ENCODE data around the gene PIP5K1C.

Gene PIP5K1C

DNA sequence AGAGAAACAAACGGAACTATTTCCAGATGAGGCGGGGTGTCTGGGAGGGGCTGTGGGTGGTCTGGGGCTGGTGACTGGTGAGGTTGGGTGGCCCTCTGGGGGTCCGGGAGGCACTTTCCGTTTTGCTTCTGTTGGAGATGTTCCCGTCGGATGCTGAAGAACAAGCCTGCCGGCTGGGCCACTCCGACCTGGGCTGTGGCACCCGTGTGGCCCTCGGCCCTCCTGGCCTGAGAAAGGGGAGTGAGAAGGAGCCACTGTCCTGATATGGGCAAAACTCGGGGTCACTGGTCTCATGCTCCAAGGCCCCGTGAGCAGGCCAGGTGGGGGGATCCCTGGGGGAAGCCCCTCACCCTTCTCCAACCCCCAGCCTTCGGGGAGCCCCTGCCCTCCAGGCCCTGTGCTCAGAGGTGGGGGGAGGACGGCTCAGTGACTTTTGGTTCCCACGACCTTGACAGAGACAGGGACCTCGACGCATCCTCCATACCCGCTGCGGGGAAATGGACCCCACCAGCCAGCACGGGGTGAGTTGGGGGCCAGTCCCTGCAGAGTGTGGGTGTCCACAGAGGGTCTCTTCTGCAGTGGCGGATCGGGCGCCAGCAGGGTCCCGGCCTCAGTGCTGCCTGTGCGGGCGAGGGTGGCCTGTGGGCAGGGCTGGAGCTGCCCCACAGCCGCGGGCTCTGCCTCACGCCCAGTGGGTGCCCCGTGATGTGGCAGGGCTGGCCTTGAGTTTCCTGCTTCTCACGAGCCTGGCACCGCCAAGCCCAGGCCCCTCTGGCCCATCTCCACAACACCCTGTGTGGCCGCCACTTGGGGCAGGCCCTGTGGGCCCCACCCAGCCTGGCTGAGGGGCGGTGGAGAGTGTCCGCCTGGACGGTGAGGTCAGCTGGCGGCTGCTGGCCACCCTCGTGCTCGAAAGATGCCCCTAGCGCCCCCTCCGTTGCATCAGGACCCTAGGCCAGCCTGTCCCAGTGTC, 89.2 kb downstream of the PIP5K1C start:
- no peak for DNase-seq (ENCODE audit: low spot score)

DNA sequence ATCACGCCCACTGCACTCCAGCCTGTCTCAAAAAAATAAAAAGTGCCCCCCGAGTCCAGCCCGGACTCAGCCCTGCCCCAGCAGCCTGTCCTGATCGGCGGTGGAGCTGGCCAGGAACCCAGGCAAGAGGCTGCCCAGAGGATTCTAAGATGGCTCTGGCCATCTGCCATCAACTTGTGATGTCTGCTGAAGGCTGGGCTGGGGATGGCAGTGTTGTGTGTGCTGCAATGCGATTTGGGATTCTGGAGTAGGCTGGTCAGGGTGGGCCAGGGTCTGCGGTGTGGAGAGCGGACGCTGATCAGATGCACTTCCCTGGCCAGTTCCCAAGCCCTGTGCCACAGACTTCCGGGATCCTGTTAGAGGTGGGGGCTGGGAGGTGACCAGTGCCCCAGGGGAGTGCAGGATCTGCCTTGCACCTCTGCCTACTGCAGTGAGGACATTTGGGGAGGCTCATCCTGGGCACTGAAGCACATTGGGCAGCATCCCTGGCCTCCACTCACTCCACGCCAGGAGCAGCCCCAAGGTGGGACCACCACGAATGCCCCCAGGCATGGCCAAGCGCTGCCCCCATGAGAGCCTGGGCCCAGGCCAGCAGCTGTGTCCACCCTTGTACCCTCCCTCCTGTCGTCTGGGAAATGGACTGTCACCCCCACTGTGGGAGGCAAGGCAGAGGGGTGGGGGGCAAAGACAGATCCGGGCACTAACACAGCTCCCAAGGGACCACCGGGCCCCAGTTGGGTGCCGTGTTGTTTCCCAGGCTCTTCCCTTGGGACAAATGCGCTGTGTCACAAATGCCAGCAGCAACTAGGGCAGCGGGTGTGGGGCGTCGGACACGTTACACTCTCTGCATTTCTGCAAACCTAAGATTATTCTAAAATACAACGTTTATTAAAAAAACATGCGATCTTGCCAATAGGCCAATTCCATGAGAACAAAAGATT, 90.2 kb downstream of the PIP5K1C start:
- DNase-seq (ENCODE audit: low spot score), result no peak

DNA sequence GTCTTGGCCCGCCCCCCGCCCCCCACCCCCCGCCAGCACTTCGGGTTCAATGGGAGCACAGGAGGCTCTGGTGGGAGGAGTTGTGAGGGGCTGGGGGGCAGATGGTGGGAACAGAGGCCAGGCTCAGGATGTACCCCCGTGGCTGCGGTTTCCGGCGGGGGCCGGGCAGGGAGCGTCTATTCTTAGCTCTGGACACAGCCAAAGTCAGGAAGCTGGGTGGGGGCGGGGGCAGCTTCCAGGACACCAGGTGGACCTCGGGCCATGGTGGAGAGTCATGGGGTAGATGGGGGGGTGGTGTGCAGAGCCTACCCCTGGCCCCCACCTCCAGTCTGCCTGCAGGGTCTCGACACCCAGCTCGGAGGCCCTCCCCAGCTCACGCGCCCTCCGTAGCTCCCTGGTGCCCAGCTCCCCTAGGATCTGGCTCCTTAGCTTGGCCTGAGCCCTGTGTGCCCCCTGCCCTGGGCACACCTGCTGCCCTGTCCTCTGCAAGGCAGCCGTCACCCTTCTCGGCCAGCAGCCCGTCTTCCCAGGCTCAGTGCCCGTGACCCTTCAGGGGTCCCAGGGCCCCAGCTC, 91.4 kb downstream of the PIP5K1C start:
- no peak for DNase-seq (ENCODE audit: low spot score)

DNA sequence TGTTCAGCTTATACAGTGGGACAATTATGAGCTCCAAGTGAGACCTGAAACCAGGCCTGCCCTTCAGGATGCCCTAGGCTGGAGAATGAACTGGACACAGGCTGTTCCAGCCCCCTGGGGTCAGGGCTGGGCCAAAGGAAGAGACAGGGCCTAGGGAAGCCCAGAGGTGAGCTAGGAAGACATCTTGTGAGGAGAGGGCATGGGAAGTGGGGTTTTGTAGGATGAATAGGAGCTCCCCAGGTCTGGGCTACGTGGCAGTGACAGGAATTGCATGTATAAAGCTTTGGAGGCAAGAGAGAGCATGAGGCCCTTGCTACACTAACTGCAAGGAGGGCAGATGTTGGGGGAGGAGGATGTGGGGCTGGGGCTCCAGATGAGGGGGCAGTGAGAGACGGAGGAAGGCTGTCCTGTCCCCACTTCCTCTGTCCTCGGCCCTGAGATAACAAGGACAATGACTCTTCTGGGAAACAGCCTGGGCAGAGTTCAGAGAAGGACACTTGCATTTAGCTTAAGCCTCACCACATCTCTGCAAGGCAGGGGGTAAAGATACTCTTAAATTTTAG, 92.1 kb downstream of the PIP5K1C start:
- no peak for DNase-seq (ENCODE audit: low spot score)

DNA sequence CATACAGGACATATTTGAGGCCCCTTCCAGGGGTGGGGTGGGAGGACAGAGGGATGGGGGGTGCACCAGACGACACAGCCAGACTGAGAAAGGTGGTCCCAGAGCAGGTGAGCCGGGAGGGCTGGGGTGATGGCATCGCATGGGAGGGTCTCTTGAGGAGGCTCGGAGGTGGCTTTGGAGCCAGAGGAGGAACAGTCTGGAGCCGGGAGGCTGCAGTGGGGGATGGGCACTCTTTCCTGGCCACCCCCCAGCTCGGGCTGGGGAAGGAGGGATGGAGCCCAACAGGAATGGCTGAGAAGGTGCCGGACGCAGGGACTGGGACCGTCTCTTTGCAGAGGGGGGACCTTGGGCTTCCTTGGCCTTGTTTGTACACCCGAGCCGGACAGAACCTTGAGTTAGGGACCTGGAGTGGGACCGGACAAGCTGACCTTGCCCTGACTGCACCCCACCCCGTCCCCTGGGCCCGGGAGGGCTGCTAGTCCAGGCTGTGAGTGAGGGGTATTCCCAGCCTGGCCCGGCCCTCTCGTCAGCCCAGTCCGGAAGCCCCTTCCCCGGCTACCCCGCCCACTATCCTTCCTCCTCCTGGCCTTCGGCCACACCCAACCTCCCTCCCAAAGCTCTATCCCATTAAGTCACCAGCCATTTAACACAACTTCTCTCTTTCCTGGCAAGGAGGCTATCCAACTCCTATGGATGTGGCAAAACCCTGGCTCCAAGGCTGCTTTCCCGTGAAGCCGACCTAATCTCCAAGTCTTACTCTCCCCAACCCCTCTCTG, 92.8 kb downstream of the PIP5K1C start:
- DNase-seq (ENCODE audit: low spot score), result peak; percentile 77

DNA sequence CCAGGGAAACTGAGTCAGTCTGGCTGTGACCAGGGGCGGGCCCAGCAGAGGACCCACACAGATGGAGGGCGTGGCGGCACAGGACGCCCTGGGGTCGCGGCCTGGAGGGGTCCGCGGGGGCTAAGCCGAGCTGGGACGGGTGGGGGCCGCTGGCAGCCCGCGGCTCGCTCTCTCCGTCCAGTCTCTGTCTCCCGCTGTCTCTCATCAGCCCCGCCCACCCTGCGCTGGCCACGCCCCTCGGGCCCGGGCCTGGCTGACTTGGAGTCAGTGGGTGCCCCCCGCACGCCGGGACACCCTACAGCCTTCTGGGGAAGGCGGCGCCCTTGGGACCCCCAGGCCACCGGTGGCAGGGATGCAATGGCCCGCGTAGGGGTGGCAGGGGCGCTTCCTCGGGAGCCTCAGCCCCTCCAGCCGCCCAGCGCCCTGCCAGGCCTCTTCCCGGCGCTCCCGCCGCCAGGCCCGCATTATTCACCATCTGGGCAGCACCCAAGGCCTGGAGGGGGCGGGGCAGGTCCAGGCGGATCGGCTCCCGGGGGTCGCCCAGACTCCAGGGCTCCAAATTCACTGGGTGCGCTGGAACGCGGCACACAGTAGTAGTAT, 93.5 kb downstream of the PIP5K1C start, which contains the start of gene TBXA2R:
Gene TBXA2R, minus strand, starts transcription at position 186 of the 600 bp plus-strand sequence. CDS start 6,241 bp downstream, outside the sequence.
- peak; percentile 90 for DNase-seq (ENCODE audit: low spot score)

DNA sequence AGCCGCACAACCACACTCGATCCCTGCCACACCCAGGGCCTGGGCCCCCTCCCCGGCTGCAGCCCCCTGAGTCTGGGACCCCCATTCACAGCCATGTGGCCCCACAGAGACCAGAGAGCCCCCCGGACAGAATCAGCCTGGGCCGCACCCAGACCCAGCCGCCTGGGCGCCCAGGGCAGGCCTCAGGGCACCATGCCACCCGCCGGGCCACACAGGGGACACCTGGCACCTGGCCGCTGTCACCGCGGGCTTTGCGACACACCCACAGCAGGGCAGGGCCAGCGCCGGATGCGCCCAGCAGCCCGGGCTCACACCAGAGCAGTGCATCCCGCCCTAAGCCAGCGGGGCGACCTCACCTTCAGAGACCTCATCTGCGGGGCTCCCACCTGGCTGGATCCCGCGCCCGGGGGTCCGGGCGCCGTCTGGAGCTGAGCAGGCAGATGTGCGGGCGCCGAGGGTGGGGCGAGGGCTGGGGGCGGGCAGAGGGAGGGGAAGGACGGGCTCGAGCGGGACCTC, 94.0 kb downstream of the PIP5K1C start:
- peak; percentile 76 for DNase-seq (ENCODE audit: low spot score)

DNA sequence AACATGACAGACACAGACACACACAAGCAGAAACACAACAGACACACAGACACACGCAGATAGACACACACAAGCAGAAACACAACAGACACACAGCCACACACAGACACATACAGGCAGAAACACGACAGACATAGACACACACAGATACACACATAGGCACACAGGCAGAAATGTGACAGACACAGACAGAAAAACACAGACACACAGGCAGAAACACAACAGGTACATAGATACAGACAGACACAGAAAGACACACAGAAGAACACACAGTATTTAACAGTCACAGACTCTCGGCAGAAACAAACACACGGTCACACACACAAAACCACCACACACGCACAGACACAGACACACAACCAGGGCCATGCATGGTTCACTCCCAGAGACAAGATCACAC, 94.5 kb downstream of the PIP5K1C start:
- DNase-seq (ENCODE audit: low spot score), result no peak

DNA sequence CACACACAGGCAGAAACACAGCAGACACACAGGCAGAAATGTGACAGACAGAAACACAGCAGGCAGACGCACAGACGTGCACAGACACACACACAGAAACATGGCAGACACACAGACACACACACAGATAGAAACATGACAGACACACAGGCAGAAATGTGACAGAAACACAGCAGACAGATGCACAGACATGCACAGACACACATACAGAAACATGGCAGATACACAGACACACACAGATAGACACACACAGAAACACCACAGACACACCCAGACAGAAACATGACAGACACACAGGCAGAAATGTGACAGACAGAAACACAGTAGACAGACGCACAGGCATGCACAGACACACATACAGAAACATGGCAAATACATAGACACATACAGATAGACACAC, 94.9 kb downstream of the PIP5K1C start:
- DNase-seq (ENCODE audit: low spot score), result no peak

DNA sequence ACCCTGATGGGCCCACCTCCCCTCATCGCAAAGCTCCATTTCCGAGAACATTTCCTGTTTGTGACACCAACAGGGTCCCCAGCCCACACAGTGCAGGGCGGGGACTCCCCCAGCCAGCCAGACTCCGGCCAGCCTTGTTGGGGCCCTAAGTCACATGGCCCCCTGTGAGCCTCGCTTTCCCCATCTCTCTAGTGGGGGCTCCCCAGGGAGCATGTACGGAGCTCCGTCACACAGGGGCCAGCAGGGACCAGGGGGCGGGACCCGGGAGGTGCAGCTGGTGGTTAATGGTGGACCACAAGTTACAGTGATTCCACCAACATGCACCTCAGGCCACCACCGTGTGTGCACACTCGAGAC, 95.3 kb downstream of the PIP5K1C start:
- no peak for DNase-seq (ENCODE audit: low spot score)

DNA sequence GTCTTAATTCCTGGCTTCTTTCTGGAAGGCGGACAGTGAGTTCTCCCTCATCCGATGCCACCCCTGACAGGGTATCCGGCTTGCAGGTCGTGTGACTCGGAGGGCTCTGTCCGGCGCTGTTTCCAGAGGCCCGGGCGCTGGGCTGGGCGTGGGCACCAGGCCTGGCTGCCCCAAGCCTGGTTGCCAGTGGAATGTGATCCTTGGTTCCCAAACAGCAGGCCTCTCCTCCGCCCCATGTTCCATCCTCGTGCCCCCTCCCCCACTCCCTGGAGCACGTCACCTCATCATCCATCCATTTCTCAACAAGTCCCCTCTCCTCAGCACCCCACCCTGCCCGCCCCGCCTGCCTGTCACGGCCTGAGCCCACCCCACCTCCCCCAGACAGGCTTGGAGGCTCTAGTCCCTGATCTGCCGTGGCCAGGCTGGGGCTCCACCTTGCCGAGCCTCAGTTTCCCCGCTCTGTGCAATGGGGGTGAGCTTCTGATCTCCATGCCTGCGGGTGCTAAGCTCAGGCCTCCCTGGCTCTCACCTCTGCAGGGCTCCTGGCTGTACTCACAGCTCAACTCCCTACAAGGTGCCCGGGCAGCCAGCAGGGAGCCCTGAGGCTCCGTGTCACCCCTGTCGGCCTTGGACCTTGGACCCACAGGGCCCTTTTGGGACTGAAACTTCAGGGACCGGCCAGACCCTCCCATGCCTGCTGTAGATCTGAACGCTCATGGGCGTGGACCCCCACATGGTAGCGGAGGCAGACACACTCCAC, 95.9 kb downstream of the PIP5K1C start:
- DNase-seq (ENCODE audit: low spot score), result no peak

DNA sequence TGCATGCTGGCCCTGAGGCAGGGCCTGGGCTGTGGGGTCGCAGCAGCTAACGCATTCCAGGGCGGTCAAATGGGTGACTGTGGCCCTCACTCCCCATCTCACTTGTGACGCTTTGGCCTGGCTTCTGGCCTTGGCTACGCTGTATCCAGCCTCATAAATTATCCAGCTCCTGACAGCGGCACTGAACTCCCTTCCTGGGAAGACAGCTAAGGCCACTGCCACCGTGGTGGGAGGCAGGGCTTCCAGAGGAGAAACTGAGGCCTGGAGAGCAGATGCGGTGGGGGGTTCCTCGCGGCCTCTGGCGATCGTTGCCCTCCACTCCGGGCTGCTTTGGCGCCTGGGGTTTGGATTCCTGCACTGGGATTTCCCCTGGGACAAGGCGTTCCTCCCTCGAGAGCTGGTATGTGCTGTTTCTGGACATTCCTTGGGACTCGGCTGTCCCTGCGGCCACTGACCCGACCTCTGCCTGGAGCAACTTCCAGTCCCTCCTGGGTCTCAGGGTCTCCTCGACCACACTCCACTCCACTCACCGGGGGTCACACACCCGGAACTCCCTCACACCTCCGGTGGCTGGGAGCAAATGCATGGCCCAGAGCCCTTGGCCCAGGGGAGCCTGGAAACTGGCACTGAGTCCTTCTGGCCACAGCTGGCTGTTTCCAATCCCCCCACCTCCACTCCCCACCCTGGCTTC, 97.0 kb downstream of the PIP5K1C start:
- DNase-seq (ENCODE audit: low spot score), result no peak

DNA sequence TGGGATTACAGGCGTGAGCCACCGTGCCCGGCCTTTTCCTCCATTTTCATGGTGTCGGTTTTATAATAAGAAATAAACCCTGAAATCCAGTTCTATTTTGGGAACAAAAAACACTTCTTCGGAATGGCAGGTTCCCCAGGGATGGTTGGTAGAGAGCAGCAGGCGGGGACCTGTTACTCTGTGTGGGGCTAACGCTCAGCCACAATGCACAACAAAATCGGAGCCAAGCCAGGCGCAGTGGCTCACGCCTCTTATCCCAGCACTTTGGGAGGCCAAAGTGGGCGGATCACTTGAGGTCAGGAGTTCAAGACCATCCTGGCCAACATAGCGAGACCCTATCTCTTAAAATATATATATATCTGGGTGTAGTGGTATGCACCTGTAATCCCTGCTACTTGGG, 99.2 kb downstream of the PIP5K1C start:
- DNase-seq (ENCODE audit: low spot score), result no peak

DNA sequence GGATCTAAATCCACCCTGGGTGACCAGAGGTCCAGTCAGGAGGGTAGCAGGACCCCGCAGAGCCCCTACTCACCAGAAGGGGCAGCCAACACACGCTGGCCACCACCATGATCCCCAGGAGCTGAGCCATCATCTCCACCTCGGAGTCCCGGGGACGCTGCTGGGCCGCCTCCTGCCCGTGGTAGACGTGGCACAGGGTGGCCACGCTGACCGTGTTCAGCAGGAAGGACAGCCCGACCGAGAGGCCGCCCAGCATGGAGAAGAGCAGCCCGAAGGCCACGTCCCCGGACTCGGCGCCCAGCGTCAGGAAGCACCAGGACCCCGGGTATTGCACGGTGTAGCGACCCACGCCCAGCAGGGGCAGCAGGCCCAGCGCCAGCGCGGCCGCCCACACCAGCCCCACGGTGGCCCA, 100.5 kb downstream of the PIP5K1C start:
- DNase-seq (ENCODE audit: low spot score), result peak; percentile 86

DNA sequence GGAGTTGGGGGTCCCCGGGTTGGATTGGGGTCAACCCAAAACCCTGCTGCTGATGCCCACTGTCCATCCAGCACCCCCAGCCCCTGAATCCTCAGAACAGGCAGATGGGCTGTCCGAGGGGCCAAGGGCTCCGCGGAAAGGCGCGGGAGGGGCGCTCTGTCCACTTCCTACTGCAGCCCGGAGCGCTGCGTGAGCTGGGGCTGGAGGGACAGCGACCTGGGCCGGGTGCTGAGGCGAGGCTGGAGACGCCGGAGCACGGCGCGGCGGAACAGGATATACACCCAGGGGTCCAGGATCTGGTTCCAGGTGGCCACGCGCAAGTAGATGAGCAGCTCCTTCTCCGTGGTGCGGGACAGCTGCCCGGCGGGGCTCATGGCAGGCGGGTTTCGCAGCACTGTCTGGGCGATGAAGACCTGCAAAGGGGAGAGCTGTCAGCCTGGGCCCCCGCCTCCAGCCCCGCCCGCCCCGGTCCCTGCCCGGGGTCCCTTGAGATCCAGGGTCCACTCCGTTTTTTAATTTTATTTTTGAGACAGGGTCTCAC, 104.7 kb downstream of the PIP5K1C start:
- DNase-seq (ENCODE audit: low spot score), result no peak

DNA sequence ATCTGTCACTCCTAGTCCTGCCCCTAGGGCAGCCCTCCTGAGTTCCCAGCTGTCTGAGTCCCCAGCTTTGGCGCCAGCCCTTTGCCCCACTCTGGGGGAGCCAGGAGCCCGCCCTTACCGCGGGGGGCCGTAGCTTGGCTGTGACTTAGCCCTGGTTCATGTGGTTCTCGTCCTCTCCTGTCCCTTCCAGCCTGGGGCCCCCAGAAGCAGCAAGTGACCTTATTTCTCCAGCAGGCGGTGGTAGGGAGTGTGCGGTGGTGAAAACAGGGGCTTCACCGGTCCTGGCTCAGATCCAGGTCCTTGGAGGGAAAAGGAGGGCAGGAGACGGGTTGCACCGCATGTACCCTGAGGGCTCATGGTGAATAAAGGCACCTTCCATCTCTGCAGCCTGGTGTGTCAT, 107.1 kb downstream of the PIP5K1C start:
- DNase-seq (ENCODE audit: low spot score), result peak; percentile 80

DNA sequence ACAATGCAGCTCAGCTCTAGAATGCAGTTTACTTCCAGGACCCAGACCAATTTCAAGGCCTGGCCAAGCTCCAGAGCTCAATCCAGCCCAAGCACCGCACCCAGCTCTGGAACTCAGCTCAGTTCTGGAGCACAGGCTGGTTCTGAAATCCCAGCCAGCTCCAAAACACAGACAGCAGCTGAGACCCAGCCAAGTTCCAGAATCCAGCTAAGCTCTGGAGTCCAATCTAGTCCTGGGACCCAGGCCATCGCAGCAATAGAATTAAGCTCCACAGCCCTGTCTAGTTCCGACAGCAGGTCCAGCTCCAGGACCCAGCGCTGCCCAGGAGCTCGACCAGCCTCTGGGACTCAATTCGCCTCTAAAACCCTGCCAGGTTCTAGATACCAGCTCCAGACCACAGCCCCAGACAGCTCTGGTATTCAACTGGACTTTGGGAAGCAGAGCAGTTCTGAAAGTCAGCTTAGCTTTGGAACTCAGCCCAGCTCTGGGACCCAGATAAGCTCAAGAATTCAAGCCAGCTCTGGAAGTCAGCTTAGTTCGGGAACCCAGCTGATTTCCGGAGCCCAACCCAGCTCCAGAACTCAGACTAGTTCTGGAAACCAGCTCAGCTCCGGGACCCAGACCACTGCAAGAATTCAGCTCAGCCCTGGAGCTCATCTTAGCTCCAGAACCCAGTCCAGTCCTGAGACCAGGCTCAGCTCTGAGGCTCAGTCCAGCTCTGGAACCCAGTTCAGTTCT, 108.2 kb downstream of the PIP5K1C start:
- no peak for DNase-seq (ENCODE audit: low spot score)

DNA sequence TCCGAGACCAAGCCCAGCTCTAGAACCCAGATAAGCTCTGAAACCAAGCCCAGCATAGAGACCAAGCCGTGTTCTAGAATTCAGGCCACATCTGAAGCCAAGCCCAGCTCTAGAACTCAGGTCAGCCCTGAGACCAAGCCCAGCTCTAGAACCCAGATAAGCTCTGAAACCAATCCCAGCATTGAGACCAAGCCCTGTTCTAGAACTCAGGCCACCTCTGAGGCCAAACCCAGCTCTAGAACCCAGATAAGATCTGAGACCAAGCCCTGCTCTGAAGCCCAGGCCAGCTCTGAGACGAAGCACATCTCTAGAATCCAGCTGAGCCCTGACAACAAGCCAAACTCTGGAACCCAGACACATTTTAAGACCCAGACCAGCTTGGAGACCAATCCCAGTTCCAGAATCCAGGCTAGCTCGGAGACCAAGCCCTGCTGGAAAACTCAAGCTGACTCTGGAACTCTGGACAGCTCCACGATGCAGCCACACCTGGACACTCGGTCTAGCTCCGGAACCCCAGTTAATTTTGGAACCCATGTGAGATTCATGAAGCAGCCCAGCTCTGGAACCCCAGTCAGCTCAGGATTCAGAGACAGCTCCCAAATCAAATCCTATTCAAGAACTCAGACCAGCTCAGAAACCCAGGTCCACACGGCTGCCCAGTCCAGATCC, 109.1 kb downstream of the PIP5K1C start:
- no peak for DNase-seq (ENCODE audit: low spot score)
